B cell (primary cell): ENCODE data around the gene TMEM108.

Experiments used
- EZH2 ChIP-seq: IDR thresholded peaks from 2 replicates; pipeline ENCODE4 v1.6.1; 2012; ENCODE audit warnings: borderline replicate concordance, low read depth, mild to moderate bottlenecking, moderate library complexity, low read length; ENCODE audit not compliant: insufficient read depth, poor library complexity, severe bottlenecking
- TF ChIP-seq, protein P1 (sequence below): fragments of 200-600 bp; IDR thresholded peaks from one replicate; pipeline ENCODE4 v1.8.0; 2022; ENCODE audit warnings: antibody characterized with exemption, mild to moderate bottlenecking

DNA sequence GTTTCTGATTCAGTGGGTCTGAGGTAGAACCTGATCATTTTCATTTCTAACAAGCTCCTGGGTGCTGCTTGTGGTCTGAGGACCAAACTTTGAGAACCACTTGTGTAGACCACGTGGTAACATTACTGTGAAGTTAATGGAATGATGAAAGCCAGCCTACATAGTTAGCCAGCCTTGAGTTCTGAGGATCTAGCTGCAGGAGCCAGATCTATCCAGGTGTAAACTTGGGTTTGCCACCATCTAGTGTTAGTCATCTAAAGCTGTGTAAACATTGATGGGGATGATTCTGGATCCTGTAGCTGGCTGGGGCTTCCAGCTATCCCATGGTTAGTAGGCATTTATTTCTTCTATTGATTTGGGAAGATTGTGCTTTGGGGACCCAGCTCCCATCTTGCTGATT is 170.0 kb downstream of the TMEM108 start:
- TF ChIP-seq, protein P1, sequence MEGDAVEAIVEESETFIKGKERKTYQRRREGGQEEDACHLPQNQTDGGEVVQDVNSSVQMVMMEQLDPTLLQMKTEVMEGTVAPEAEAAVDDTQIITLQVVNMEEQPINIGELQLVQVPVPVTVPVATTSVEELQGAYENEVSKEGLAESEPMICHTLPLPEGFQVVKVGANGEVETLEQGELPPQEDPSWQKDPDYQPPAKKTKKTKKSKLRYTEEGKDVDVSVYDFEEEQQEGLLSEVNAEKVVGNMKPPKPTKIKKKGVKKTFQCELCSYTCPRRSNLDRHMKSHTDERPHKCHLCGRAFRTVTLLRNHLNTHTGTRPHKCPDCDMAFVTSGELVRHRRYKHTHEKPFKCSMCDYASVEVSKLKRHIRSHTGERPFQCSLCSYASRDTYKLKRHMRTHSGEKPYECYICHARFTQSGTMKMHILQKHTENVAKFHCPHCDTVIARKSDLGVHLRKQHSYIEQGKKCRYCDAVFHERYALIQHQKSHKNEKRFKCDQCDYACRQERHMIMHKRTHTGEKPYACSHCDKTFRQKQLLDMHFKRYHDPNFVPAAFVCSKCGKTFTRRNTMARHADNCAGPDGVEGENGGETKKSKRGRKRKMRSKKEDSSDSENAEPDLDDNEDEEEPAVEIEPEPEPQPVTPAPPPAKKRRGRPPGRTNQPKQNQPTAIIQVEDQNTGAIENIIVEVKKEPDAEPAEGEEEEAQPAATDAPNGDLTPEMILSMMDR = no peak
- TF ChIP-seq EZH2 = no peak
